Endometrial microvascular endothelial cells (primary cell): Measurements from ENCODE around the gene NEK6. TPM values are rescaled to one million over a fixed set of nuclear protein-coding genes. Genes with fewer than 3 reads are reported as not detected.

Source experiments
- in situ Hi-C: cut with HindIII; loops from 2 replicates; pipeline ENCODE4 v1.10.0; 2017; ENCODE audit warnings: low sequenced_read_pairs, low pct_unique_long_range_greater_than_20kb; ENCODE audit errors: inconsistent ontology term
- total RNA-seq: library from RNA; depleted of rRNA; stranded (reverse); fragments of >200 nt; gene quantifications from one replicate; pipeline ENCODE4 v1.2.3, GENCODE V29; 2015; ENCODE audit errors: inconsistent ontology term

The NEK6 gene
- total RNA-seq, 1 donor from 2014 or later, result 40.0 TPM

- in situ Hi-C loops, result no loop called here
Measured at GRCh38 chr9:124355941-124356744, 98.4 kb downstream of the NEK6 start.

- in situ Hi-C loops, result no loop called here
Measured at GRCh38 chr9:124356745-124357390, 99.1 kb downstream of the NEK6 start.

GRCh38 chr9:124357721-124358361 lies 100.1 kb downstream of the NEK6 start:
- in situ Hi-C loops, result no loop called here

GRCh38 chr9:124358631-124359030 lies 100.9 kb downstream of the NEK6 start:
- in situ Hi-C loops, result no loop called here

GRCh38 chr9:124359426-124359825 lies 101.7 kb downstream of the NEK6 start:
- in situ Hi-C loops, result no loop called here

GRCh38 chr9:124359855-124360678 lies 102.3 kb downstream of the NEK6 start:
- in situ Hi-C loops, result no loop called here

- in situ Hi-C loops, result no loop called here
Measured at GRCh38 chr9:124361128-124361527, 103.4 kb downstream of the NEK6 start.

GRCh38 chr9:124363326-124364096 lies 105.8 kb downstream of the NEK6 start:
- in situ Hi-C loops, result no loop called here

GRCh38 chr9:124364141-124364540 lies 106.4 kb downstream of the NEK6 start:
- in situ Hi-C loops, result no loop called here

- in situ Hi-C loops, result no loop called here
Measured at GRCh38 chr9:124365036-124365435, 107.3 kb downstream of the NEK6 start.

- in situ Hi-C loops, result no loop called here
Measured at GRCh38 chr9:124366476-124367220, 108.9 kb downstream of the NEK6 start.

GRCh38 chr9:124368692-124369091 lies 110.9 kb downstream of the NEK6 start:
- in situ Hi-C loops, result no loop called here

GRCh38 chr9:124369231-124369797 lies 111.6 kb downstream of the NEK6 start:
- in situ Hi-C loops, result no loop called here

- in situ Hi-C loops, result no loop called here
Measured at GRCh38 chr9:124370896-124371582, 113.3 kb downstream of the NEK6 start.

GRCh38 chr9:124372038-124372437 lies 114.3 kb downstream of the NEK6 start:
- in situ Hi-C loops, result no loop called here

GRCh38 chr9:124373386-124373785 lies 115.6 kb downstream of the NEK6 start:
- in situ Hi-C loops, result no loop called here

- in situ Hi-C loops, result no loop called here
Measured at GRCh38 chr9:124373851-124374250, 116.1 kb downstream of the NEK6 start.
